Naive thymus-derived CD4-positive, alpha-beta T cell (primary cell): ENCODE data around the gene TMEM209. TPM values are rescaled to one million over a fixed set of nuclear protein-coding genes. Genes with fewer than 3 reads are reported as not detected.
A peak's percentile ranks its signal among the peaks of the same experiment; 100 is the strongest.

Experiments used
- ATAC-seq: fragments of 150-1000 bp; cut with Tn5 transposase; 2 replicates; pipeline ENCODE4 v1.10.0; 2021; ENCODE audit warnings: mild to moderate bottlenecking, moderate library complexity
- CTCF ChIA-PET: fragments of 350-600 bp; sonication (Branson Sonifier 250); formaldehyde crosslinking; loops from one replicate; lab custom pipeline; 2021; ENCODE audit warnings: antibody characterized with exemption; lab: Charles Lee
- POLR2A ChIA-PET: fragments of 350-600 bp; sonication (Branson Sonifier 250); formaldehyde crosslinking; loops from one replicate; lab custom pipeline; 2021; ENCODE audit warnings: antibody characterized with exemption, inconsistent platforms; lab: Charles Lee
- DNase-seq, 9 donors: peaks; one replicate each; pipeline versions ENCODE4 v3.0.0 to v3.0.0-alpha.2; 2020 to 2022; ENCODE audit warnings: mixed read lengths in 1 of 9
- H3K27ac ChIP-seq: one replicate; pipeline ENCODE4 v1.7.0; 2013; ENCODE audit warnings: mild to moderate bottlenecking, low read depth, low read length, moderate library complexity
- H3K27me3 ChIP-seq, 2 donors: one replicate each; pipeline ENCODE4 v1.7.0; 2013; ENCODE audit warnings: low read length in 2 of 2, mild to moderate bottlenecking in 2 of 2, moderate library complexity in 2 of 2; ENCODE audit not compliant: control insufficient read depth in 2 of 2, insufficient read depth in 2 of 2
- H3K36me3 ChIP-seq, 3 experiments: 1 replicate in 2 of 3; 2 replicates in 1 of 3; pipeline ENCODE4 v1.7.0; 2013; ENCODE audit warnings: low read length in 3 of 3, mild to moderate bottlenecking in 3 of 3, moderate library complexity in 1 of 3; ENCODE audit not compliant: insufficient read depth in 3 of 3, control insufficient read depth in 2 of 3
- H3K4me1 ChIP-seq, 2 donors: one replicate each; pipeline ENCODE4 v1.7.0; 2013; ENCODE audit warnings: low read length in 2 of 2, mild to moderate bottlenecking in 2 of 2, moderate library complexity in 1 of 2; ENCODE audit not compliant: control insufficient read depth in 2 of 2, insufficient read depth in 2 of 2
- H3K4me3 ChIP-seq: 2 replicates; pipeline ENCODE4 v1.7.0; 2013; ENCODE audit warnings: mild to moderate bottlenecking, low read length
- H3K9me3 ChIP-seq, 3 experiments: 1 replicate in 2 of 3; 2 replicates in 1 of 3; pipeline ENCODE4 v1.7.0; 2013; ENCODE audit warnings: low read length in 3 of 3; ENCODE audit not compliant: control insufficient read depth in 2 of 3
- H3K27ac Mint-ChIP-seq, 9 donors: one replicate each; pipeline ENCODE4 v1.8.0; 2020 to 2022; ENCODE audit warnings: mixed read lengths in 9 of 9, mild to moderate bottlenecking in 8 of 9, moderate library complexity in 5 of 9, inconsistent platforms in 2 of 9
- H3K27me3 Mint-ChIP-seq, 5 donors: one replicate each; pipeline ENCODE4 v1.8.0; 2021 to 2022; ENCODE audit warnings: mixed read lengths in 5 of 5, mild to moderate bottlenecking in 1 of 5
- H3K36me3 Mint-ChIP-seq, 5 donors: one replicate each; pipeline ENCODE4 v1.8.0; 2020 to 2022; ENCODE audit warnings: mixed read lengths in 5 of 5, mild to moderate bottlenecking in 3 of 5, inconsistent platforms in 1 of 5
- H3K4me1 Mint-ChIP-seq, 7 donors: one replicate each; pipeline ENCODE4 v1.8.0; 2020 to 2022; ENCODE audit warnings: mixed read lengths in 7 of 7, mild to moderate bottlenecking in 3 of 7, inconsistent platforms in 1 of 7
- H3K4me3 Mint-ChIP-seq, 10 donors: one replicate each; pipeline ENCODE4 v1.8.0; 2020 to 2022; ENCODE audit warnings: mild to moderate bottlenecking in 10 of 10, mixed read lengths in 10 of 10, moderate library complexity in 6 of 10, inconsistent platforms in 2 of 10
- H3K9me3 Mint-ChIP-seq, 11 donors: one replicate each; pipeline ENCODE4 v1.8.0; 2020 to 2022; ENCODE audit warnings: mixed read lengths in 11 of 11, mild to moderate bottlenecking in 4 of 11, inconsistent platforms in 1 of 11, moderate library complexity in 1 of 11
- intact Hi-C, 2 donors: fragments of 100-400 bp; cut with micrococcal nuclease; formaldehyde crosslinking; loops; one replicate each; pipeline ENCODE4 v1.15.1; 2023
- polyA plus RNA-seq, 2 donors: library from polyadenylated mRNA; unstranded; fragments of 300-500 nt; fragmentation: Illumina TruSeq; gene quantifications; one replicate each; pipeline ENCODE4 v1.2.3, GENCODE V29; 2021
- total RNA-seq, 6 experiments: library from RNA in 5 of 6; stranded (reverse) in 5 of 6; gene quantifications; 1 replicate in 5 of 6; 2 replicates in 1 of 6; pipeline ENCODE4 v1.2.3 and lab custom pipeline; 2021 to 2026

TMEM209 gene
- total and polyA plus RNA-seq, 7 experiments from 2014 or later, result 18.8 to 53.9 (median 35.6) TPM

GRCh38 chr7:130124711-130125110 is 80.5 kb downstream of the TMEM209 start:
- peaks cover 7 to 70% (median 11%) of the 10 kb centered on the region in 3 experiments for H3K36me3 ChIP-seq

GRCh38 chr7:130123501-130123900 is 81.7 kb downstream of the TMEM209 start:
- Histone ChIP-seq H3K27me3 (no peaks in the 10 kb centered on the region), H3K27ac (no peak overlapping the region), H3K36me3 (peaks cover 7 to 65% (median 11%) of the 10 kb centered on the region in 3 experiments), H3K9me3 (no peaks in the 10 kb centered on the region), H3K4me3 (no peak overlapping the region), H3K4me1 (no peaks in the 10 kb centered on the region)
- DNase-seq (no peak), ATAC-seq (no peak)
- Mint-ChIP-seq H3K27ac (no peak overlapping the region), H3K27me3 (no peaks in the 10 kb centered on the region), H3K4me3 (no peak overlapping the region), H3K4me1 (peaks cover 0 to 2% (median 0%) of the 10 kb centered on the region in 7 donors), H3K36me3 (peaks cover 10 to 68% (median 30%) of the 10 kb centered on the region in 5 donors), H3K9me3 (no peaks in the 10 kb centered on the region)
- intact Hi-C loops, result no loop called here
- POLR2A ChIA-PET, result interaction anchor here (0.7 kb wide), 1 partner anchor 271 kb away, joined by 4 read pairs; no protein-coding TSS in a partner anchor
- CTCF ChIA-PET, result no interaction called here

More at GRCh38 chr7:130124711-130125110, 80.5 kb downstream of the TMEM209 start:
- Histone ChIP-seq H3K9me3 (no peaks in the 10 kb centered on the region), H3K27ac (no peak overlapping the region), H3K27me3 (no peaks in the 10 kb centered on the region), H3K4me3 (no peak overlapping the region), H3K4me1 (no peaks in the 10 kb centered on the region)
- ChIA-PET POLR2A (no interaction called here), CTCF (no interaction called here)
- H3K4me1 Mint-ChIP-seq, result peaks cover 0 to 2% (median 0%) of the 10 kb centered on the region in 7 donors
- H3K36me3 Mint-ChIP-seq, result peaks cover 13 to 71% (median 36%) of the 10 kb centered on the region in 5 donors
- DNase-seq, result no peak
- no peaks in the 10 kb centered on the region for H3K9me3 Mint-ChIP-seq
- intact Hi-C loops, result no loop called here
- no peak overlapping the region for H3K27ac Mint-ChIP-seq
- H3K4me3 Mint-ChIP-seq, result no peak overlapping the region
- H3K27me3 Mint-ChIP-seq, result no peaks in the 10 kb centered on the region
- ATAC-seq, result no peak

- Histone ChIP-seq H3K36me3 (peaks cover 4 to 35% (median 5%) of the 10 kb centered on the region in 3 experiments), H3K27ac (no peak overlapping the region), H3K27me3 (no peaks in the 10 kb centered on the region), H3K9me3 (no peaks in the 10 kb centered on the region), H3K4me3 (no peak overlapping the region), H3K4me1 (no peaks in the 10 kb centered on the region)
- H3K27me3 Mint-ChIP-seq, result no peaks in the 10 kb centered on the region
- peaks cover 12 to 46% (median 22%) of the 10 kb centered on the region in 5 donors for H3K36me3 Mint-ChIP-seq
- POLR2A ChIA-PET, result no interaction called here
- peak overlapping the region in 1 of 9 donors; percentile 57 for H3K27ac Mint-ChIP-seq
- no peaks in the 10 kb centered on the region for H3K9me3 Mint-ChIP-seq
- ATAC-seq (no peak), DNase-seq (no peak)
- H3K4me1 Mint-ChIP-seq, result peaks cover 0 to 2% (median 0%) of the 10 kb centered on the region in 7 donors
- CTCF ChIA-PET, result interaction anchor here (0.9 to 1.2 kb wide), 2 partner anchors 11 to 47 kb away, joined by 3 read pairs; no protein-coding TSS in a partner anchor
- H3K4me3 Mint-ChIP-seq, result no peak overlapping the region
- intact Hi-C loops, result no loop called here
Observed at GRCh38 chr7:130118801-130119200, 86.4 kb downstream of the TMEM209 start.

- Histone ChIP-seq H3K4me3 (no peak overlapping the region), H3K9me3 (no peaks in the 10 kb centered on the region), H3K36me3 (peaks cover 0 to 35% (median 4%) of the 10 kb centered on the region in 3 experiments), H3K27ac (no peak overlapping the region), H3K4me1 (no peaks in the 10 kb centered on the region), H3K27me3 (no peaks in the 10 kb centered on the region)
- DNase-seq, result no peak
- peaks cover 12 to 41% (median 21%) of the 10 kb centered on the region in 5 donors for H3K36me3 Mint-ChIP-seq
- ATAC-seq, result no peak
- H3K27ac Mint-ChIP-seq, result no peak overlapping the region
- ChIA-PET POLR2A (no interaction called here), CTCF (interaction anchor here (0.9 to 1.2 kb wide), 2 partner anchors 11 to 46 kb away, joined by 3 read pairs; no protein-coding TSS in a partner anchor)
- H3K27me3 Mint-ChIP-seq, result no peaks in the 10 kb centered on the region
- no peak overlapping the region for H3K4me3 Mint-ChIP-seq
- peaks cover 0 to 2% (median 0%) of the 10 kb centered on the region in 7 donors for H3K4me1 Mint-ChIP-seq
- intact Hi-C loops, result no loop called here
- H3K9me3 Mint-ChIP-seq, result no peaks in the 10 kb centered on the region
Observed at GRCh38 chr7:130118294-130118693, 86.9 kb downstream of the TMEM209 start.

- DNase-seq (no peak), ATAC-seq (no peak)
- no peaks in the 10 kb centered on the region for H3K27me3 ChIP-seq
- ChIA-PET CTCF (no interaction called here), POLR2A (interaction anchor here (1.2 kb wide), 1 partner anchor 27 kb away, joined by 3 read pairs; no protein-coding TSS in a partner anchor)
- H3K4me3 ChIP-seq, result no peak overlapping the region
- intact Hi-C loops, result no loop called here
- Mint-ChIP-seq H3K27ac (peak overlapping the region in 1 of 9 donors; percentile 9), H3K27me3 (no peaks in the 10 kb centered on the region), H3K36me3 (peaks cover 0 to 18% (median 8%) of the 10 kb centered on the region in 5 donors), H3K9me3 (peaks cover 0 to 3% (median 0%) of the 10 kb centered on the region in 11 donors), H3K4me3 (no peak overlapping the region), H3K4me1 (peaks cover 0 to 5% (median 0%) of the 10 kb centered on the region in 7 donors)
- no peaks in the 10 kb centered on the region for H3K9me3 ChIP-seq
- peaks cover 0 to 7% (median 0%) of the 10 kb centered on the region in 3 experiments for H3K36me3 ChIP-seq
- no peaks in the 10 kb centered on the region for H3K4me1 ChIP-seq
- no peak overlapping the region for H3K27ac ChIP-seq
Observed at GRCh38 chr7:130114776-130115175, 90.4 kb downstream of the TMEM209 start.

Other genes starting within 250 kb of the TMEM209 start
- 10 to 100 TPM; 11.1 to 19.8 (median 18.7) TPM for gene ZC3HC1, start 154.0 kb downstream of the TMEM209 start, total RNA-seq
- gene ZC3HC1, start 154.0 kb downstream of the TMEM209 start, polyA plus RNA-seq, result 10 to 100 TPM; 11.8 to 20.0 TPM
- 10 to 100 TPM; 14.5 to 20.4 (median 17.3) TPM for gene KLHDC10, start 134.9 kb downstream of the TMEM209 start, total RNA-seq
- gene KLHDC10, start 134.9 kb downstream of the TMEM209 start, polyA plus RNA-seq, result 1 to 10 TPM; 1.2 to 3.4 TPM
- gene SSMEM1, start 2.5 kb upstream of the TMEM209 start, total RNA-seq, result not detected
- not detected for gene SSMEM1, start 2.5 kb upstream of the TMEM209 start, polyA plus RNA-seq
- gene CPA2, start 61.5 kb upstream of the TMEM209 start, total RNA-seq, result not detected
- gene CPA2, start 61.5 kb upstream of the TMEM209 start, polyA plus RNA-seq, result not detected
- not detected for gene CPA4, start 87.8 kb upstream of the TMEM209 start, total RNA-seq
- not detected for gene CPA4, start 87.8 kb upstream of the TMEM209 start, polyA plus RNA-seq
- 1 to 10 TPM in 2 of 5 experiments, under 1 TPM in 1, not detected in 2; 0.77 to 5.2 (median 1.0) TPM for gene CPA5, start 139.4 kb upstream of the TMEM209 start, total RNA-seq
- 1 to 10 TPM; 3.9 to 7.9 TPM for gene CPA5, start 139.4 kb upstream of the TMEM209 start, polyA plus RNA-seq
- not detected for gene CPA1, start 175.1 kb upstream of the TMEM209 start, total RNA-seq
- not detected for gene CPA1, start 175.1 kb upstream of the TMEM209 start, polyA plus RNA-seq
- gene CEP41, start 235.6 kb upstream of the TMEM209 start, total RNA-seq, result 10 to 100 TPM in 3 of 5 experiments, 1 to 10 TPM in 2; 6.9 to 16.0 (median 12.6) TPM
- gene CEP41, start 235.6 kb upstream of the TMEM209 start, polyA plus RNA-seq, result 10 to 100 TPM; 26.4 to 29.6 TPM